Right lobe of liver (tissue), 6 donors: ENCODE data around the gene PAX9. TPM values are rescaled to one million over a fixed set of nuclear protein-coding genes. Genes with fewer than 3 reads are reported as not detected.

Source experiments
- ATAC-seq, 4 donors: fragments of 200-7000 bp; cut with Tn5 transposase; one replicate each; pipeline ENCODE4 v1.9.1; 2020; ENCODE audit warnings: mild to moderate bottlenecking in 4 of 4, moderate library complexity in 4 of 4
- DNase-seq, 3 donors: peaks; one replicate each; pipeline ENCODE4 v3.0.0-alpha.2; 2020
- H3K27ac ChIP-seq, 3 donors: fragments of 200-600 bp; one replicate each; pipeline ENCODE4 v1.8.0; 2022
- H3K27me3 ChIP-seq, 2 donors: fragments of 200-600 bp; one replicate each; pipeline ENCODE4 v1.8.0; 2022
- H3K36me3 ChIP-seq, 4 donors: fragments of 200-600 bp; sonication (generic) in 1 of 4; one replicate each; pipeline versions ENCODE4 v1.5.1 to v1.8.0; 2017 to 2022; ENCODE audit warnings: control low read depth in 1 of 4
- H3K4me1 ChIP-seq, 4 donors: fragments of 200-600 bp; sonication (generic) in 1 of 4; one replicate each; pipeline versions ENCODE4 v1.5.1 to v1.8.0; 2017 to 2022; ENCODE audit warnings: control low read depth in 1 of 4
- H3K4me3 ChIP-seq, 3 donors: fragments of 200-600 bp; one replicate each; pipeline ENCODE4 v1.8.0; 2022
- H3K9me3 ChIP-seq, 4 donors: fragments of 200-600 bp; sonication (generic) in 1 of 4; one replicate each; pipeline versions ENCODE4 v1.5.1 to v1.8.0; 2017 to 2022; ENCODE audit warnings: control low read depth in 1 of 4
- CTCF ChIP-seq, 4 donors: fragments of 200-600 bp in 3 of 4; fragments of 450-650 bp in 1 of 4; IDR thresholded peaks; one replicate each; pipeline versions ENCODE4 v1.5.1 to v1.8.0; 2016 to 2022; ENCODE audit warnings: antibody characterized with exemption in 4 of 4, mild to moderate bottlenecking in 2 of 4
- POLR2A ChIP-seq: fragments of 450-650 bp; IDR thresholded peaks from one replicate; pipeline ENCODE4 v1.6.1; 2017; ENCODE audit warnings: antibody characterized with exemption, mild to moderate bottlenecking
- WGBS: methylation state at CpG from one replicate; pipeline ENCODE4 v1.1.6; 2018; ENCODE audit warnings: low coverage, low lambda C conversion rate; ENCODE audit not compliant: insufficient coverage; ENCODE audit errors: missing lambda C conversion rate; 5-methylcytosine and 5-hydroxymethylcytosine counted together
- intact Hi-C, 2 donors: fragments of 100-400 bp; cut with DNase I; formaldehyde crosslinking; loops; one replicate each; pipeline versions ENCODE4 v1.11.2 to v1.14.1; 2022
- long read RNA-seq: library from polyadenylated mRNA; unstranded; transcript quantifications from one replicate; pipeline ENCODE4 v2.0.0, GENCODE V29; 2019
- total RNA-seq, 6 experiments: library from RNA; depleted of rRNA in 2 of 6; stranded (reverse); fragments of >200 nt in 2 of 6; fragmentation: NEBNext Ultra II Directional in 3 of 6; extraction: Animal tissue kit (Norgen Biotek cat#: 25700) in 3 of 6; gene quantifications; one replicate each; pipeline versions ENCODE4 v1.1.0 to v1.2.4, GENCODE V29; 2016 to 2023
- donor health status: DM: no; HTN: yes; CAD: no.
- donor health status: DM: no; HTN: no; CAD: no.
- donor health status: DM: no; HTN: no; CAD: no.
- donor health status: DM: no; HTN: yes; CAD: no.
- donor health status: DM: no; HTN: yes; CAD: no.

PAX9 gene
- total RNA-seq, result not detected
- long read RNA-seq, result 0 reads

GRCh38 chr14:36661506-36662257 lies at the start of gene PAX9:
Gene PAX9 (plus strand): TSS chr14:36661860. CDS start chr14:36662090, 230 bp downstream.
- WGBS, result 3% methylated on average over 27 of the region's 44 CpGs
- intact Hi-C loops, result no loop called here
- TF ChIP-seq POLR2A, result no peak
- no peak for TF ChIP-seq CTCF (IDR thresholded peaks at IDR 0.05)
- peaks cover 0 to 25% (median 7%) of the 10 kb centered on the region in 4 donors for H3K4me1 ChIP-seq
- H3K27ac ChIP-seq, result no peak within 1 kb of the TSS
- peaks cover 16 to 76% of the 10 kb centered on the region in 2 donors for H3K27me3 ChIP-seq
- peak within 1 kb of the TSS in 1 of 3 donors; percentile 18 for H3K4me3 ChIP-seq
- H3K36me3 ChIP-seq, result no peaks in the 10 kb centered on the region
- ATAC-seq (peak; percentile 74 to 94 (median 82)), DNase-seq (peak in 2 of 3 donors; percentile 51 to 62)
- H3K9me3 ChIP-seq, result no peaks in the 10 kb centered on the region

GRCh38 chr14:36617824-36618223 lies 43.8 kb upstream of the PAX9 start:
- TF ChIP-seq POLR2A (no peak), CTCF (IDR thresholded peaks at IDR 0.05) (no peak)
- intact Hi-C loops, result no loop called here
- no peaks in the 10 kb centered on the region for H3K27me3 ChIP-seq
- DNase-seq, result no peak
- H3K27ac ChIP-seq, result no peak overlapping the region
- H3K4me3 ChIP-seq, result no peak overlapping the region
- no peak for ATAC-seq
- H3K9me3 ChIP-seq, result no peaks in the 10 kb centered on the region
- no peaks in the 10 kb centered on the region for H3K4me1 ChIP-seq
- H3K36me3 ChIP-seq, result peaks cover 0 to 2% (median 0%) of the 10 kb centered on the region in 4 donors
- WGBS, result 29% methylated on average over 1 of the region's 5 CpGs

GRCh38 chr14:36618641-36619040 lies 43.0 kb upstream of the PAX9 start:
- no peaks in the 10 kb centered on the region for H3K9me3 ChIP-seq
- H3K27me3 ChIP-seq, result no peaks in the 10 kb centered on the region
- no peak overlapping the region for H3K27ac ChIP-seq
- no peak overlapping the region for H3K4me3 ChIP-seq
- H3K36me3 ChIP-seq, result peaks cover 0 to 2% (median 0%) of the 10 kb centered on the region in 4 donors
- DNase-seq (no peak), ATAC-seq (no peak)
- 54% methylated on average over 2 of the region's 2 CpGs for WGBS
- intact Hi-C loops, result no loop called here
- H3K4me1 ChIP-seq, result no peaks in the 10 kb centered on the region
- no peak for TF ChIP-seq CTCF (IDR thresholded peaks at IDR 0.05)
- TF ChIP-seq POLR2A, result no peak

- no peak for DNase-seq
- Histone ChIP-seq H3K36me3 (peaks cover 0 to 2% (median 0%) of the 10 kb centered on the region in 4 donors), H3K9me3 (no peaks in the 10 kb centered on the region), H3K4me1 (no peaks in the 10 kb centered on the region), H3K27me3 (no peaks in the 10 kb centered on the region), H3K27ac (no peak overlapping the region), H3K4me3 (no peak overlapping the region)
- ATAC-seq, result no peak
- TF ChIP-seq CTCF (IDR thresholded peaks at IDR 0.05), result no peak
- intact Hi-C loops, result no loop called here
- WGBS, result 59% methylated on average over 3 of the region's 3 CpGs
These were observed 42.5 kb upstream of the PAX9 start for GRCh38 chr14:36619131-36619530.
